Astrocyte of the cerebellum (primary cell): Measurements from ENCODE around the gene PRPSAP1.

Experiments used
- DNase-seq: peaks from one replicate; pipeline ENCODE4 v3.0.0-alpha.2; 2011; ENCODE audit warnings: low read depth
- H3K4me3 ChIP-seq: 2 replicates; pipeline ENCODE4 v1.5.1; 2011; ENCODE audit warnings: mild to moderate bottlenecking, low read depth, low read length, moderate library complexity
- in situ Hi-C: cut with HindIII; loops from 2 replicates; pipeline ENCODE4 v1.10.0; 2017; ENCODE audit warnings: low sequenced_read_pairs
- TF ChIP-seq, protein P1 (sequence below): IDR thresholded peaks from 2 replicates; pipeline ENCODE4 v1.5.1; 2012; ENCODE audit warnings: low read length, low read depth, moderate library complexity, mild to moderate bottlenecking; ENCODE audit errors: missing control alignments

Gene PRPSAP1

DNA sequence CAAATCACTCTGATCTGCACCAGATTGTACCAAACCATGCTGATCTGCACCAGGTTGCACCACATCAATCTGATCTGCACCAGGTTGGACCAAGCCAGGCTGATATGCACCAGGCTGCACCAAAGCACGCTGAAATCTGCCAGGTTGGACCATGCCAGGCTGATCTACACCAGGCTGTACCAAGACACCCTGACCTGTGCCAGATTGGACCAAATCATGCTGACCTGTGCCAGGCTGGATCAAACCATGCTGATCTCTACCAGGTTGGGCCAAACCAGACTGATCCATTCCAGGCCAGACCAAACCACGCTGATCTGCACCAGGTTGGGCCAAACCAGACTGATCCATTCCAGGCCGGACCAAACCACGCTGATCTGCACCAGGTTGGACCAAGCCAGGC is 61.1 kb downstream of the PRPSAP1 start:
- TF ChIP-seq, protein P1, sequence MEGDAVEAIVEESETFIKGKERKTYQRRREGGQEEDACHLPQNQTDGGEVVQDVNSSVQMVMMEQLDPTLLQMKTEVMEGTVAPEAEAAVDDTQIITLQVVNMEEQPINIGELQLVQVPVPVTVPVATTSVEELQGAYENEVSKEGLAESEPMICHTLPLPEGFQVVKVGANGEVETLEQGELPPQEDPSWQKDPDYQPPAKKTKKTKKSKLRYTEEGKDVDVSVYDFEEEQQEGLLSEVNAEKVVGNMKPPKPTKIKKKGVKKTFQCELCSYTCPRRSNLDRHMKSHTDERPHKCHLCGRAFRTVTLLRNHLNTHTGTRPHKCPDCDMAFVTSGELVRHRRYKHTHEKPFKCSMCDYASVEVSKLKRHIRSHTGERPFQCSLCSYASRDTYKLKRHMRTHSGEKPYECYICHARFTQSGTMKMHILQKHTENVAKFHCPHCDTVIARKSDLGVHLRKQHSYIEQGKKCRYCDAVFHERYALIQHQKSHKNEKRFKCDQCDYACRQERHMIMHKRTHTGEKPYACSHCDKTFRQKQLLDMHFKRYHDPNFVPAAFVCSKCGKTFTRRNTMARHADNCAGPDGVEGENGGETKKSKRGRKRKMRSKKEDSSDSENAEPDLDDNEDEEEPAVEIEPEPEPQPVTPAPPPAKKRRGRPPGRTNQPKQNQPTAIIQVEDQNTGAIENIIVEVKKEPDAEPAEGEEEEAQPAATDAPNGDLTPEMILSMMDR, result no peak
- DNase-seq, result no peak
- H3K4me3 ChIP-seq, result no peak overlapping the region
- in situ Hi-C loops, result no loop called here

DNA sequence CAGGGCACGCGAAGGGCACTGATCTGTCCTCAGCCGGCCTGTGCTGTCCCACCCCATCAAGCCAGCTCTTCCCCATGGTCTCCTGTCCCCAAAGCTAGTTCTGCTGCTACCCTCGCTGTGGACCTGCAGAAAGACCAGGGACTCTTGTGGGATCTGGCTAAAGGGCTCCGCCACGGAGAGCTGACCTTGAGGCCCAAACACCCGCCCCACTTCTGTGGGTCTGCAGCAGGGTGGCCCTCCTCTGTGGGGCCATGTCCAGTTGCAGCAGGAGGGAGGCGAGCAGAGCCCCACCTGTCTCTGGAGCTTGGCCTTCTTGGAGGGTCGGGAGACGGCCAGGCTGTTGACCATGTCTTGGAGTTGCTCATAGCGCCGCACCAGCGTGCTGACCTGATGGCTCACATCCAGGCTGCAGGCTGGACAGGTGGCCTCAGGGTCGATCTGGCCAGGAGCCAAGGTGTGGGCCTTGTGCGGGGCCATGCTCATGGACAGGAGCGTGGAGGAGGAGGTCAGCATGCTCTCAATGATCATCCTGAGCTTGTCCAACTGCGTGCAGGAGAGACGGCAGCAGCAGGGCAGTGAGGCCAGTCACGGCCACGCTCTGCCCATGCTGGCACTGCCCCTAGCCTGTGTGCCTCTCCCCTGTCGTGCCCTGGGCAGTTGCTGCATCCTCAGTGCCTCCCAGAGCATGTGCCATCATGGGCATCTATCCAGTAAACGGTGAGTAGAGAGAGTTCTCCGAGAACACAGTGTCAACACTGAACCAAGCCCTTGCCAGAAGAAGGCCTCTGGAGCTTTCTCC is 71.9 kb downstream of the PRPSAP1 start:
- in situ Hi-C loops, result no loop called here
- no peak overlapping the region for H3K4me3 ChIP-seq
- no peak for DNase-seq
- TF ChIP-seq, protein P1, result no peak

DNA sequence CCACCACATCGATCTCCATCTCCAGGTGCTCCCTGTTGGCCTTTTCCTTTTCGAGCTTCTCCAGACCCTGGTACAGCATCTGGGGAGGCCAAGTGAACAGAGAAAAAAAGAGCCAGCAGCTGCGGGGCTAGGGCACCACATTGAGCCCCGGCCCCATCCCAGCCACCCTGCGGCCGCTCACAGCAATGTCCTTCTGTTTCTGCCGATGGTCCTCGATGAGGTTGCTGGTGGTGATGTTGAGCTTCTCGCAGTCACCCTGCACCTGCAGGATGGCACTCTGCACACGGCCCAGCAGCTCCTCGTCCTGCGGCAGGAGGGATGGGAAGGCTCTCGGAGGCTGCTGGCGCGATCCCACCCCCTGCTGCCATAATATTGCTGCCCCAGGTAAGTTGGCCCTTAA is 73.1 kb downstream of the PRPSAP1 start:
- no peak for DNase-seq
- TF ChIP-seq, protein P1, result no peak
- in situ Hi-C loops, result no loop called here
- H3K4me3 ChIP-seq, result no peak overlapping the region

DNA sequence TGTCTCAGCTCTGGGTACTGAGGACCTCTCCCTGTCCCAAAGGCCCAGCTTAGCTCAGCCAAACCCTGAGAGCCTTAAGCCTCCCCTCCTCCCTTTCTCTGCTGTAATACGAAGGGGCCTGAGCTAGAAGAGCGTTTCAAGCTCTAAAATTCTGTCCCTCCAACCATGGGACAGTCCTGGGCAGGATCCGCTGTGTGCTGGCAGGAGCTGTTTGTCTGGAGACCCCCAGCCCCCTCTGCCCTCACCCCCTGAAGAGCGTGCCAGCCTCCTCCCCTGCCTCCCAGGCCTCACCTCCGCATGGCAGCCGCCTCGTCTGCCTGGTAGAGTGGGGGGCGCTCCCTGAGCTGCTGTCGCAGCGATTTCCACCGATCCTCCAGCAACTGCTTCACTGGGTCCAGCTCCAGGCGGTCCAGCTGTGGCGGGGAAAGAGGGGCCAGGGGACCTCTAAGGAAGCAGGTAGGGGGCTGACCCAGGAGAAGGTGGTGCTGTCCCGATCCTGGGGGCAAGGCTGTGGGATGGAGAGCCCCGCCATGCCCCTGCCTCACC is 73.9 kb downstream of the PRPSAP1 start:
- in situ Hi-C loops, result no loop called here
- DNase-seq, result no peak
- TF ChIP-seq, protein P1, result no peak
- no peak overlapping the region for H3K4me3 ChIP-seq

DNA sequence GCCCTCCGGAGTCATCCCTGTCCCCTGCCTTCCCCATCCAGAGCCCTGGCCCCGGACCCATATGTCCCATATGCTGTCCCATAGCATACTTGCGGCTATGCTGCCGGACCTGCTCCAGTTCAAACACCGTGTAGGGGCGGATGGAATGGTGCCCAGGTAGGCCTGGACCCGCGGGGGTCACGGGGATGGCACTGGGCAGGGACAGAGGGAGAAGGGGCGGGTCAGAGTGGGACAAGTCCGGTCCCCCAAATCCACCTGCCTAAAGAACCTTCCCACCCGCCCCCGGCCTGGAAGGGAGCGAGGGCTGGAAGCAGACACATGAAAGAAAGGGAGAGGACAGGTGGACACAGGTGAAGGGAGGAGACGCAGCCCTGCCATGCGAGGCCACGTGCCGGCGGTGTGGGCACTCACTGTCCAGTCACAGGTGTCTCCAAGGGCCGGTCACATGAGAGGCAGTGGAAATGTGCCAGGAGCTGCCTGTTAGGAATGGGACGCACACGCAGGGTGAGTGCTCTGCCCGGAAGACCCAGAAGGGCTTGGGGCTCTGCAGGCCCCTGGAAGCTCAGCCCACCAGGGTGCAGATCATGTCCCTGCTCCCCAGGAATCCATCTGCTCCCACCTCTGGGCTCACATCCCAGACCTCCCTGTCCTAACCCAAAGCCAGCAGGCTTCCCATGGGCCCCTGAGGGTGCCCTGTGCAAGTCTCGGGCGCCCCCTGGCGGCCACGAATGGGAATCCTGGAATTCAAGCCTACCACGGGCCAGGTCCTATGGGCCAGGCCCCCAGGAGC is 74.6 kb downstream of the PRPSAP1 start:
- no peak overlapping the region for H3K4me3 ChIP-seq
- in situ Hi-C loops, result no loop called here
- DNase-seq, result peak; percentile 31
- TF ChIP-seq, protein P1, result peak; percentile 93

DNA sequence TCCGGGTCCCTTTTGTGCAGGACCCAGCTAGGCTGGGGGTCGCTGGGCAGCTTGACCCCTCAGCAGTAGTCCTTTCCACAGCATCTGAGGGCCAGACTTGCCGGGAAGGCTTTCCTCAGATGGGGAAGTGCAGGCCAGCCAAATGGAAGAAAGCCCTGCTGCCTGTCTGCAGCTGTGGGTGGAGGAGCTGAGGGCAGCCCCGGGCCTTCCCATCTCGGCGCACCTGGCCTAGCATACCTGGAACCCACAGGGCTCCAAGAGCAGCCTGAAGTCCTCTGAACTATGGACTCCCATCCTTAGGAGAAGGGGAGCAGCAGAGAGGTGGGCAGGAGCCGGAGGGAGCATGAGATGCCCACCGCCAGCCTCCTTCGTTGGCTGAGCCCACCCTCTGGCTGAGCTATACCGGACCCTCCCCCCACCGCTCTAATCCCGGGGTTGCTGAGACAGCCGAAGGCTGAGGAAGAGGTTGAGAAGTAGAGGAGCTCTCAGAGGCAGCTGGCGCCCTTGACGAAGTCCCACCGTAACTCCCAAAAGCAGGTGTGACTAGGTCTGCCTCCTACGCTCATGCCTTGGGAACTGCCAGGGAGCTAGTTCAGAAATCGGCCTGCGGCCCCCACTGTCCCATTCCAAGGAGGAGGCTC is 75.3 kb downstream of the PRPSAP1 start:
- TF ChIP-seq, protein P1, result no peak

More for the DNA sequence above, 75.3 kb downstream of the PRPSAP1 start:
- no peak overlapping the region for H3K4me3 ChIP-seq
- no peak for DNase-seq
- in situ Hi-C loops, result no loop called here
